SK-N-MC (cell line): ENCODE results near the gene NLGN1.

Experiments used
- DNase-seq: peaks from one replicate; pipeline ENCODE4 v3.0.0-alpha.2; 2011; ENCODE audit warnings: low read depth, low spot score
- H3K27ac ChIP-seq: fragments of 200-600 bp; sonication (generic); 2 replicates; pipeline ENCODE4 v1.5.1; 2016; ENCODE audit warnings: mixed run types
- H3K36me3 ChIP-seq: fragments of 200-600 bp; sonication (generic); 2 replicates; pipeline ENCODE4 v1.6.1; 2017; ENCODE audit warnings: antibody characterized with exemption, low read length, mixed read lengths; ENCODE audit not compliant: insufficient read depth
- H3K4me3 ChIP-seq: fragments of 200-600 bp; sonication (generic); 2 replicates; pipeline ENCODE4 v1.5.1; 2016
- H3K9ac ChIP-seq: fragments of 200-600 bp; sonication (generic); 2 replicates; pipeline ENCODE4 v1.8.0; 2017; ENCODE audit warnings: mixed run types, mixed read lengths; ENCODE audit not compliant: insufficient read length
- H3K9me3 ChIP-seq: fragments of 200-600 bp; sonication (generic); 2 replicates; pipeline ENCODE4 v1.6.1; 2017; ENCODE audit warnings: low read depth, mild to moderate bottlenecking, antibody characterized with exemption, low read length, moderate library complexity, mixed read lengths
- EZH2 ChIP-seq: fragments of 200-600 bp; sonication (generic); IDR thresholded peaks from one replicate; pipeline ENCODE4 v1.6.1; 2017; ENCODE audit warnings: antibody characterized with exemption
- FOXP2 ChIP-seq: optimal IDR thresholded peaks from 2 replicates; pipeline ENCODE3; 2011; ENCODE audit warnings: mild to moderate bottlenecking, moderate library complexity; ENCODE audit not compliant: insufficient read depth; ENCODE audit errors: extremely low read length, control extremely low read depth
- POLR2AphosphoS5 ChIP-seq: IDR thresholded peaks from 2 replicates; pipeline ENCODE4 v1.6.1; 2012; ENCODE audit warnings: mild to moderate bottlenecking, low read depth, low read length, borderline replicate concordance

Gene NLGN1

DNA sequence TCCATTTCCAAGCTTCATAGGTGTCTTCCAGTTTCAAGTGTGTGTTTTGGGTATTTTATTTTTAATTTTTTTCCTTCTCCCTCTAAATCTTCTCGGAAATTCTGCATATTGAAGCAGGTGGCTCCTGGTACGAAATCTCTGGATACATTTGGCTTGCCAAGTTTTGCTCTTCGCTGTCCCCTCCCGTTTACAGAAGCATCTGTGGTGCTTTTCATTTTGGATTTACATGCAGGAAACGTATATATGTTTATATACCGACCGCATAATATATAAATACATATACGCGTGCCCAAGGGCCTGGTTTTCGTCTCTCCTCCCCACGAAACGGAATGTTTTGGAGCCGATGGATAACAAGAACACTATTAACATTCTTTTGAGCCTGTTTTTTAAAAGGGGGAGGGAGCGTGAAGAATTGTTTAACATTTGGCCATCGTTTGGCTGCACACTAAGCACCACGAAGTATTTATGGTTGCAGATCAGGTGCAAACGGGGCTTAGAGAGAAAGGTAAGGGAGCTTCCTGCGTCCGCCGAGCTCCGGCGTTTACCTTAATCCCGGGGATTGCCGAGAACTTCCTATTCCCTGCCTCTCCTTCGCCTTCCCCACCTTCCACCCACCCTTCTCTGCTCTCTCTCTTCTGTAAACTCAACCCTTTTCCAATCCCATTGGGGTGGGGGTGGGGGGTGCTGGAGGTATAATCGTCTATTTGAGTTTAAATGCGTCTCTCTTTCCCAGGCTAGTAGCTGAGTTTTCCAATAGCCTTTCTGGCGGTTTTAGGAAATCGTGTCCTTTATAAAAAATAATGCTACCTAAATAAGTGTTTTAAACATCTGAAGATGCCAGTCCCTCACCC lies 1.1 kb upstream of the NLGN1 start:
- TF ChIP-seq POLR2AphosphoS5, result no peak
- no peak for TF ChIP-seq EZH2
- no peak for TF ChIP-seq FOXP2
- H3K36me3 ChIP-seq, result no peaks in the 10 kb centered on the region
- peak overlapping the region; percentile 93 for H3K4me3 ChIP-seq
- no peak for DNase-seq
- H3K9me3 ChIP-seq, result no peaks in the 10 kb centered on the region
- no peak overlapping the region for H3K27ac ChIP-seq
- H3K9ac ChIP-seq, result peak overlapping the region; percentile 70

- H3K9me3 ChIP-seq, result no peaks in the 10 kb centered on the region
- peak; percentile 81 for DNase-seq
- peak overlapping the region; percentile 93 for H3K4me3 ChIP-seq
- H3K36me3 ChIP-seq, result no peaks in the 10 kb centered on the region
- TF ChIP-seq FOXP2 (no peak), POLR2AphosphoS5 (peak; percentile 47)
- H3K27ac ChIP-seq, result no peak overlapping the region
- H3K9ac ChIP-seq, result peak overlapping the region; percentile 70
Observed at GRCh38 chr3:173398111-173398479, 551 bp downstream of the NLGN1 start.

GRCh38 chr3:173399044-173399443 lies 1.5 kb downstream of the NLGN1 start:
- no peaks in the 10 kb centered on the region for H3K36me3 ChIP-seq
- DNase-seq, result no peak
- H3K9ac ChIP-seq, result no peak overlapping the region
- H3K4me3 ChIP-seq, result peak overlapping the region; percentile 93; the same call in 1 of the 2 replicates
- no peaks in the 10 kb centered on the region for H3K9me3 ChIP-seq
- TF ChIP-seq POLR2AphosphoS5 (no peak), FOXP2 (no peak), EZH2 (no peak)
- no peak overlapping the region for H3K27ac ChIP-seq

- no peak overlapping the region for H3K4me3 ChIP-seq
- no peaks in the 10 kb centered on the region for H3K9me3 ChIP-seq
- H3K36me3 ChIP-seq, result no peaks in the 10 kb centered on the region
- TF ChIP-seq POLR2AphosphoS5 (no peak), FOXP2 (no peak), EZH2 (no peak)
- H3K9ac ChIP-seq, result no peak overlapping the region
- no peak for DNase-seq
- no peak overlapping the region for H3K27ac ChIP-seq
Observed at GRCh38 chr3:173401369-173401768, 3.8 kb downstream of the NLGN1 start.

DNA sequence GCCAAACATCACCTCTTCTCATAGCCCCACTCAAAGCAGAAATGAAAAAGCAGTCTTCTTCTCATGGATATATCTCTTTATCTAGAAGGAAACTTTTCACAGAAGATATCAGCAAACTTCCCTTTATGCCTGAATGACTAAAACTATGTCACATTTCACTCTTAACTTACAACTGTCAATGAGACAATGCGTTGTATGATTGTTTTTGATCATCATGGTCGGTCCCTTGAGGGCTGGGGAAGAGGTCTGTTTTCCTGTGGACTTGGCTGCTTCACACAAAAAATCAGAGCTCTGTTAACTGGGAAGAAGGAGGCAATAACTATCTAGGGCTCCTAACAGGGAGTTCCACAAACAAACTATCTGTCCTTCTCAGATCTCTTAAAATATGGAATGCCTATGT lies 5.1 kb downstream of the NLGN1 start:
- H3K4me3 ChIP-seq, result no peak overlapping the region
- no peaks in the 10 kb centered on the region for H3K9me3 ChIP-seq
- TF ChIP-seq POLR2AphosphoS5 (no peak), EZH2 (no peak), FOXP2 (no peak)
- no peaks in the 10 kb centered on the region for H3K36me3 ChIP-seq
- H3K9ac ChIP-seq, result no peak overlapping the region
- DNase-seq, result no peak
- no peak overlapping the region for H3K27ac ChIP-seq

DNA sequence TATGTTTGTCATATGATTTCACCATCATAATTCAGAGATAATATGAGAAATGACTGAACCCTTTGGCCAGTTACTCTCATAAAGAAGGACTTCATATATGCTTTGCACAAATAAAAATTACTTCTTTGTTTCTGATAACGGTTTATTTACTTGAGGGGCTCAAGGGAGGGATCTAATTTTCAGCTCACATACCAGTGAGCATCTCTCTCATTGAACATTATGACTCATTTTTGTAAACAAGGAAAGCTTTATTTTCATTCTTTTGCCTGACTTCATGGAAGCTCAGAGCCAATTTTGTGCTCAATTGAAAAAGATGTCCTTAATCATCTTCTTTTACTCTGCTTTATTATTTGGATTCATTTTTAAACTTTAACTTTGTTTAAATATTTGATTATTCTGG lies 5.8 kb downstream of the NLGN1 start:
- Histone ChIP-seq H3K9me3 (no peaks in the 10 kb centered on the region), H3K9ac (no peak overlapping the region), H3K27ac (no peak overlapping the region), H3K4me3 (no peak overlapping the region), H3K36me3 (no peaks in the 10 kb centered on the region)
- TF ChIP-seq FOXP2, result no peak
- DNase-seq, result no peak

- H3K9me3 ChIP-seq, result no peaks in the 10 kb centered on the region
- no peaks in the 10 kb centered on the region for H3K36me3 ChIP-seq
- no peak overlapping the region for H3K4me3 ChIP-seq
- TF ChIP-seq POLR2AphosphoS5 (no peak), EZH2 (no peak), FOXP2 (no peak)
- no peak for DNase-seq
- H3K9ac ChIP-seq, result no peak overlapping the region
- no peak overlapping the region for H3K27ac ChIP-seq
Observed at GRCh38 chr3:173404156-173404555, 6.6 kb downstream of the NLGN1 start.

DNA sequence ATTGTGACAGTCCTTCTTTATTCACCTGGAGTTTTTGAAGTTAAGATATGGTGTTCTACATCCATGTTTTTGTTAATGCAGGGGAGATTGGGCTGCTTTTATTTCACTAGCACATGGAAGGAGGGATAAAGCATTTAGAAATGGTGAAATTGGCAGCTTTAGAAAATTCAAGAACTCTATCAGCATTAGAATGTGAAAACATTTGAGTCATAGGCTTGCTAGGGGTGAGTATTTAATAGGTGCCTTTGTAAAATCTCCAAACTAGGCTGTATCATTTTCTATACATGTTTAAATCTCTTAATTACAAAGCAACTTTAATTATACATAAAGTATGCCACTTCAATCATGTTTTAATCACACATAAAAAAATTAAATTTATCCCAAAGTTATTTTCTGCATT lies 12.9 kb downstream of the NLGN1 start:
- no peak overlapping the region for H3K4me3 ChIP-seq
- no peak for DNase-seq
- H3K9ac ChIP-seq, result no peak overlapping the region
- H3K36me3 ChIP-seq, result no peaks in the 10 kb centered on the region
- H3K27ac ChIP-seq, result no peak overlapping the region
- no peaks in the 10 kb centered on the region for H3K9me3 ChIP-seq
- TF ChIP-seq EZH2, result no peak
- TF ChIP-seq FOXP2, result no peak
- TF ChIP-seq POLR2AphosphoS5, result no peak

DNA sequence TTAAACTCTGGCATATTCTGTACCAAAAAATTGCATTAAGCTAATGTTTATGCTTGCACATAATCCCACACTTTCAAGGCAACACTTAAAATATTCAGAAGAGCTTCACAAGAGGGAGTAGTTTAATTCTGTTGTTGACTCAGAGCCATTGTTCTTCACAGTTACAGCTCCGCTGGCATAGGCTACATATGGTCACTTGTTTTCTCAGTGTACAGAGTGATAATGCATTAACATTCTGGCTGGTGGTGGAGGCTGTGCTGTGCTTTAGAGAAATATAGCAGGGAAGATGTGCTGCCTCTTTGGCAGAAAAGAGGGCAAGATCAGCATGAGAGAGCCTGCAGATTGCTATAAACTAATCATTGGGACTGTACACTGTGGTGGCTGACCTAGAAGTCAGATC lies 13.3 kb downstream of the NLGN1 start:
- Histone ChIP-seq H3K27ac (peak overlapping the region; percentile 17; the same call in 1 of the 2 replicates), H3K4me3 (no peak overlapping the region), H3K9me3 (no peaks in the 10 kb centered on the region), H3K36me3 (no peaks in the 10 kb centered on the region), H3K9ac (peak overlapping the region; percentile 27)
- no peak for DNase-seq
- TF ChIP-seq POLR2AphosphoS5 (no peak), FOXP2 (no peak), EZH2 (no peak)
